Activated CD4-positive, alpha-beta T cell treated with anti-CD3 and anti-CD28 coated beads, Interleukin-10, Interleukin-2, amounts not matched to agents 100 ng/mL and 50 ng/mL, durations not matched to agents 16 hours and 8 hours (primary cell): ENCODE data around the gene TMEM170B.

ENCODE experiments used
- DNase-seq: peaks from one replicate; pipeline ENCODE4 v3.0.0-alpha.2; 2020

Gene TMEM170B

GRCh38 chr6:11621119-11621518 is 83.6 kb downstream of the TMEM170B start:
- no peak for DNase-seq

- DNase-seq, result no peak
Measured at GRCh38 chr6:11622156-11622555, 84.6 kb downstream of the TMEM170B start.

- no peak for DNase-seq
Measured at GRCh38 chr6:11623272-11623671, 85.7 kb downstream of the TMEM170B start.

GRCh38 chr6:11625302-11625701 is 87.8 kb downstream of the TMEM170B start:
- DNase-seq, result no peak

GRCh38 chr6:11626356-11626755 is 88.8 kb downstream of the TMEM170B start:
- DNase-seq, result no peak

- DNase-seq, result no peak
Measured at GRCh38 chr6:11628562-11628961, 91.0 kb downstream of the TMEM170B start.

GRCh38 chr6:11631008-11631407 is 93.5 kb downstream of the TMEM170B start:
- DNase-seq, result no peak

- DNase-seq, result no peak
Measured at GRCh38 chr6:11631539-11631938, 94.0 kb downstream of the TMEM170B start.

- no peak for DNase-seq
Measured at GRCh38 chr6:11632231-11632630, 94.7 kb downstream of the TMEM170B start.

GRCh38 chr6:11632795-11633511 is 95.4 kb downstream of the TMEM170B start:
- DNase-seq, result no peak
